ENCODE data around the gene BRME1.
A peak's percentile ranks its signal among the peaks of the same experiment; 100 is the strongest.

Gene BRME1

GRCh38 chr19:13888281-13888680 is 17.6 kb downstream of the BRME1 start:
- no peak for DNase-seq

GRCh38 chr19:13887517-13887916 is 18.4 kb downstream of the BRME1 start:
- DNase-seq = no peak

GRCh38 chr19:13887018-13887436 is 18.9 kb downstream of the BRME1 start:
- DNase-seq = no peak

- DNase-seq = no peak
Measured at GRCh38 chr19:13885826-13886365, 20.0 kb downstream of the BRME1 start.

- DNase-seq = no peak
Measured at GRCh38 chr19:13884726-13885591, 21.0 kb downstream of the BRME1 start.

GRCh38 chr19:13883516-13884064 is 22.3 kb downstream of the BRME1 start:
- no peak for DNase-seq

GRCh38 chr19:13882836-13883235 is 23.1 kb downstream of the BRME1 start:
- no peak for DNase-seq

GRCh38 chr19:13882419-13882795 is 23.5 kb downstream of the BRME1 start:
- DNase-seq = no peak

GRCh38 chr19:13881692-13882418 is 24.1 kb downstream of the BRME1 start:
- DNase-seq = peak in 15 of 56 donors; percentile 2 to 71 (median 20)

- peak in 2 of 56 donors; percentile 13 to 20 for DNase-seq
Measured at GRCh38 chr19:13881251-13881691, 24.6 kb downstream of the BRME1 start.

- DNase-seq = peak; percentile 41 to 99 (median 91)
Measured at GRCh38 chr19:13880059-13881043, 25.6 kb downstream of the BRME1 start.

GRCh38 chr19:13877303-13877702 is 28.6 kb downstream of the BRME1 start:
- no peak for DNase-seq

- no peak for DNase-seq
Measured at GRCh38 chr19:13876834-13877233, 29.1 kb downstream of the BRME1 start, which contains the start of gene NANOS3. TSS of gene NANOS3 (plus strand) at chr19:13877134. CDS start at chr19:13877249, 115 bp downstream.

- DNase-seq = no peak
Measured at GRCh38 chr19:13875824-13876223, 30.1 kb downstream of the BRME1 start.

- DNase-seq = no peak
Measured at GRCh38 chr19:13873834-13874515, 31.9 kb downstream of the BRME1 start.

GRCh38 chr19:13872695-13873389 is 33.1 kb downstream of the BRME1 start:
- DNase-seq = peak in 1 of 56 donors; percentile 13

GRCh38 chr19:13872339-13872694 is 33.6 kb downstream of the BRME1 start:
- no peak for DNase-seq

- no peak for DNase-seq
Measured at GRCh38 chr19:13870873-13871272, 35.0 kb downstream of the BRME1 start.

GRCh38 chr19:13869281-13869680 is 36.6 kb downstream of the BRME1 start:
- no peak for DNase-seq

Measured in nucleus accumbens (tissue), 56 donors.